Testis (tissue), 3 donors: Measurements from ENCODE around the gene EIPR1. TPM values are rescaled to one million over a fixed set of nuclear protein-coding genes. Genes with fewer than 3 reads are reported as not detected.

Source experiments
- DNase-seq: peaks from one replicate; pipeline ENCODE4 v3.0.0-alpha.2; 2019
- H3K27ac ChIP-seq, 2 donors: fragments of 200-600 bp; sonication (generic); one replicate each; pipeline ENCODE4 v1.5.1; 2019
- H3K27me3 ChIP-seq: fragments of 200-600 bp; sonication (generic); one replicate; pipeline ENCODE4 v1.5.1; 2019
- H3K36me3 ChIP-seq: fragments of 200-600 bp; sonication (generic); one replicate; pipeline ENCODE4 v1.5.1; 2017; ENCODE audit warnings: low read depth; ENCODE audit errors: missing control alignments
- H3K4me1 ChIP-seq: fragments of 200-600 bp; sonication (generic); one replicate; pipeline ENCODE4 v1.5.1; 2019
- H3K4me3 ChIP-seq, 2 donors: fragments of 200-600 bp; sonication (generic); one replicate each; pipeline ENCODE4 v1.5.1; 2017 to 2019
- H3K9me3 ChIP-seq: fragments of 200-600 bp; sonication (generic); one replicate; pipeline ENCODE4 v1.5.1; 2017
- CTCF ChIP-seq, 3 experiments: fragments of 450-650 bp in 2 of 3; fragments of 200-600 bp in 1 of 3; sonication (generic) in 1 of 3; IDR thresholded peaks; one replicate each; pipeline ENCODE4 v1.5.1; 2016 to 2019; ENCODE audit warnings: antibody characterized with exemption in 3 of 3, mild to moderate bottlenecking in 2 of 3, moderate library complexity in 1 of 3
- POLR2A ChIP-seq: fragments of 450-650 bp; IDR thresholded peaks from one replicate; pipeline ENCODE4 v1.6.1; 2017; ENCODE audit warnings: antibody characterized with exemption, mild to moderate bottlenecking, moderate library complexity
- WGBS, 2 donors: methylation state at CpG; one replicate each; pipeline ENCODE4 v1.1.5; 2018; 5-methylcytosine and 5-hydroxymethylcytosine counted together
- intact Hi-C: fragments of 100-400 bp; cut with DNase I; formaldehyde crosslinking; loops from one replicate; pipeline ENCODE4 v1.15.1; 2023; ENCODE audit warnings: low total_unique reads
- polyA plus RNA-seq: library from polyadenylated mRNA; stranded (reverse); fragments of 350-450 nt; fragmentation: Illumina TruSeq; extraction: RNeasy Lipid Tissue Mini Kit (QIAGEN cat#74804); gene quantifications from one replicate; pipeline ENCODE4 v1.2.3, GENCODE V29; 2014; ENCODE audit warnings: low read depth, low replicate concordance; ENCODE audit not compliant: insufficient read depth
- total RNA-seq, 2 donors: library from RNA; depleted of rRNA; stranded (reverse); fragments of >200 nt; gene quantifications; one replicate each; pipeline ENCODE4 v1.2.3, GENCODE V29; 2016

The EIPR1 gene
- total and polyA plus RNA-seq, 3 donors from 2014 or later = 31.5 to 40.2 (median 32.1) TPM

- no peaks in the 10 kb centered on the region for H3K27me3 ChIP-seq
- no peak overlapping the region for H3K4me3 ChIP-seq
- no peak for TF ChIP-seq POLR2A
- TF ChIP-seq CTCF (IDR thresholded peaks at IDR 0.05) = no peak
- no peak overlapping the region for H3K27ac ChIP-seq
- H3K4me1 ChIP-seq = no peaks in the 10 kb centered on the region
- no peak for DNase-seq
- no peaks in the 10 kb centered on the region for H3K36me3 ChIP-seq
- intact Hi-C loops = no loop called here
- 84 to 92% methylated on average over 5 to 6 of the region's 6 CpGs for WGBS, 2 donors
- no peaks in the 10 kb centered on the region for H3K9me3 ChIP-seq
These were observed 232.8 kb downstream of the EIPR1 start for GRCh38 chr2:3144856-3145255.

GRCh38 chr2:3143602-3144001, 234.0 kb downstream of the EIPR1 start:
- WGBS, 2 donors = 65 to 76% methylated on average over 8 of the region's 8 CpGs
- H3K36me3 ChIP-seq = no peaks in the 10 kb centered on the region
- TF ChIP-seq POLR2A = no peak
- no peak for TF ChIP-seq CTCF (IDR thresholded peaks at IDR 0.05)
- H3K27me3 ChIP-seq = no peaks in the 10 kb centered on the region
- no peak for DNase-seq
- no peaks in the 10 kb centered on the region for H3K4me1 ChIP-seq
- H3K27ac ChIP-seq = no peak overlapping the region
- H3K9me3 ChIP-seq = no peaks in the 10 kb centered on the region
- intact Hi-C loops = no loop called here
- H3K4me3 ChIP-seq = no peak overlapping the region

- WGBS, 2 donors = 62 to 70% methylated on average over 9 to 18 of the region's 18 CpGs
- DNase-seq = no peak
- no peaks in the 10 kb centered on the region for H3K4me1 ChIP-seq
- H3K27me3 ChIP-seq = no peaks in the 10 kb centered on the region
- no peak for TF ChIP-seq POLR2A
- H3K9me3 ChIP-seq = no peaks in the 10 kb centered on the region
- no peak overlapping the region for H3K4me3 ChIP-seq
- intact Hi-C loops = no loop called here
- no peak overlapping the region for H3K27ac ChIP-seq
- no peaks in the 10 kb centered on the region for H3K36me3 ChIP-seq
These were observed 234.6 kb downstream of the EIPR1 start for GRCh38 chr2:3142961-3143571.

- H3K4me1 ChIP-seq = no peaks in the 10 kb centered on the region
- H3K27me3 ChIP-seq = no peaks in the 10 kb centered on the region
- intact Hi-C loops = no loop called here
- H3K36me3 ChIP-seq = no peaks in the 10 kb centered on the region
- TF ChIP-seq CTCF (IDR thresholded peaks at IDR 0.05) (no peak), POLR2A (no peak)
- no peak overlapping the region for H3K4me3 ChIP-seq
- H3K27ac ChIP-seq = no peak overlapping the region
- no peak for DNase-seq
- 94 to 97% methylated on average over 8 of the region's 8 CpGs for WGBS, 2 donors
- no peaks in the 10 kb centered on the region for H3K9me3 ChIP-seq
These were observed 235.4 kb downstream of the EIPR1 start for GRCh38 chr2:3142210-3142609.

- H3K9me3 ChIP-seq = no peaks in the 10 kb centered on the region
- intact Hi-C loops = no loop called here
- H3K36me3 ChIP-seq = no peaks in the 10 kb centered on the region
- H3K27me3 ChIP-seq = no peaks in the 10 kb centered on the region
- TF ChIP-seq CTCF (IDR thresholded peaks at IDR 0.05) = no peak
- no peak for TF ChIP-seq POLR2A
- no peak overlapping the region for H3K4me3 ChIP-seq
- H3K27ac ChIP-seq = no peak overlapping the region
- H3K4me1 ChIP-seq = no peaks in the 10 kb centered on the region
- 94 to 99% methylated on average over 6 of the region's 6 CpGs for WGBS, 2 donors
- DNase-seq = no peak
These were observed 235.9 kb downstream of the EIPR1 start for GRCh38 chr2:3141696-3142095.
